ENCODE results near the gene RBM15.

DNA sequence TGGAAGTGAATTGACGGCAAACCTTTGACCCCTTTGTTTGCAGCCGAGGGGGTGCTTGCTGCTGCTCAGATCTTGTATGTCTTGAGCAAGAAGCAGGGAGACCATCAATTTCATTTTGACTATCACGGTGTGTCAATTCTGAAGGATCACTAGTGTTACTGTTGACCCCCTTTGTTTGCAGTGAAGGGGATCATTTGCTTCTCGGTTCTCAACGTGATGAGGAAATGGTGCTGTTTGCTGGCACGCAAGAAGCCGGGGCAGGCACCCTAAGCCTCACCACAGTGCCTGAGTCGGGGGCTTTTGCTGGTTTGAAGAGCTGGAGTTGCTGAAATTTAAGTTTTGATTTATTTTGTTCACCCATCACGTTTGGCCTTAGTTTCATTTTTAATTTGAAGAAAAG is 7.5 kb downstream of the RBM15 start:
- TF ChIP-seq ZNF274 (IDR thresholded peaks at IDR 0.05; ENCODE audit: low read depth, low read length) = no peak
- TF ChIP-seq YY1 (IDR thresholded peaks at IDR 0.05; ENCODE audit: insufficient read depth, insufficient read length) = no peak
